GM23338 (cell line): ENCODE results near the gene TNS1. TPM values are rescaled to one million over a fixed set of nuclear protein-coding genes. Genes with fewer than 3 reads are reported as not detected.

ENCODE experiments used
- ATAC-seq: fragments of 200-7000 bp; cut with Tn5 transposase; 3 replicates; pipeline ENCODE4 v1.9.1; 2020
- DNase-seq: peaks from one replicate; pipeline ENCODE4 v3.0.0-alpha.2; 2015; ENCODE audit warnings: low spot score
- H2AFZ ChIP-seq: fragments of 200-600 bp; sonication (generic); 2 replicates; pipeline ENCODE4 v1.8.0; 2016; ENCODE audit warnings: antibody characterized with exemption, mild to moderate bottlenecking, moderate library complexity
- H3F3A ChIP-seq: fragments of 200-600 bp; sonication (generic); replicated peaks from 2 replicates; pipeline ENCODE4 v1.8.0; 2017; ENCODE audit warnings: antibody characterized with exemption, mixed run types, low read depth
- H3K27ac ChIP-seq: fragments of 200-600 bp; sonication (generic); 2 replicates; pipeline ENCODE4 v1.6.1; 2016; ENCODE audit warnings: low read depth
- H3K27me3 ChIP-seq: fragments of 200-600 bp; sonication (generic); 2 replicates; pipeline ENCODE4 v1.8.0; 2016; ENCODE audit warnings: mild to moderate bottlenecking, mixed run types, moderate library complexity; ENCODE audit not compliant: insufficient read depth
- H3K36me3 ChIP-seq: fragments of 200-600 bp; sonication (generic); 2 replicates; pipeline ENCODE4 v1.8.0; 2016; ENCODE audit warnings: mild to moderate bottlenecking; ENCODE audit not compliant: insufficient read depth
- H3K4me1 ChIP-seq: fragments of 200-600 bp; sonication (generic); 2 replicates; pipeline ENCODE4 v1.8.0; 2016; ENCODE audit warnings: mild to moderate bottlenecking, moderate library complexity; ENCODE audit not compliant: insufficient read depth
- H3K4me2 ChIP-seq: fragments of 200-600 bp; sonication (generic); 2 replicates; pipeline ENCODE4 v1.7.1; 2017; ENCODE audit warnings: mixed run types
- H3K4me3 ChIP-seq: fragments of 200-600 bp; sonication (generic); 2 replicates; pipeline ENCODE4 v1.6.1; 2016; ENCODE audit warnings: mixed run types
- H3K79me2 ChIP-seq: fragments of 200-600 bp; sonication (generic); replicated peaks from 2 replicates; pipeline ENCODE4 v1.8.0; 2017; ENCODE audit warnings: mild to moderate bottlenecking; ENCODE audit not compliant: insufficient read depth
- H3K9me2 ChIP-seq: fragments of 200-600 bp; sonication (generic); 2 replicates; pipeline ENCODE4 v1.8.0; 2017; ENCODE audit not compliant: insufficient read depth
- H4K20me1 ChIP-seq: fragments of 200-600 bp; sonication (generic); replicated peaks from 2 replicates; pipeline ENCODE4 v1.8.0; 2017; ENCODE audit warnings: mild to moderate bottlenecking; ENCODE audit not compliant: insufficient read depth
- H3K27ac Mint-ChIP-seq: 2 replicates; pipeline ENCODE4 v1.8.0; 2020; ENCODE audit warnings: inconsistent platforms, mild to moderate bottlenecking, moderate library complexity, mixed read lengths
- H3K27me3 Mint-ChIP-seq: 3 replicates; pipeline ENCODE4 v1.8.0; 2022; ENCODE audit warnings: low read depth, mild to moderate bottlenecking, moderate library complexity, mixed read lengths, inconsistent platforms; ENCODE audit not compliant: insufficient read depth, poor library complexity
- H3K36me3 Mint-ChIP-seq: 3 replicates; pipeline ENCODE4 v1.8.0; 2021; ENCODE audit warnings: low read depth, mild to moderate bottlenecking, inconsistent platforms, moderate library complexity, mixed read lengths
- H3K4me1 Mint-ChIP-seq: 3 replicates; pipeline ENCODE4 v1.8.0; 2020; ENCODE audit warnings: mild to moderate bottlenecking, inconsistent platforms, mixed read lengths
- H3K4me3 Mint-ChIP-seq: 3 replicates; pipeline ENCODE4 v1.8.0; 2021; ENCODE audit warnings: moderate library complexity, mild to moderate bottlenecking, inconsistent platforms, mixed read lengths
- H3K9me3 Mint-ChIP-seq: 3 replicates; pipeline ENCODE4 v1.8.0; 2020; ENCODE audit warnings: moderate library complexity, mild to moderate bottlenecking, inconsistent platforms, mixed read lengths
- CTCF ChIP-seq, 2 experiments: fragments of 200-600 bp in 1 of 2; sonication (generic) in 1 of 2; conservative IDR thresholded peaks; 2 replicates each; pipeline versions ENCODE4 v1.5.1 to v1.6.1; 2016 to 2017; ENCODE audit warnings: antibody characterized with exemption in 2 of 2, low read depth in 2 of 2, mild to moderate bottlenecking in 2 of 2, moderate library complexity in 1 of 2
- EZH2 ChIP-seq: fragments of 200-600 bp; sonication (generic); IDR thresholded peaks from one replicate; pipeline ENCODE4 v1.8.0; 2017; ENCODE audit warnings: antibody characterized with exemption, mild to moderate bottlenecking, low read depth; ENCODE audit not compliant: unreplicated experiment
- JUNB ChIP-seq: IDR thresholded peaks from one replicate; pipeline ENCODE4 v1.6.1; 2016; ENCODE audit warnings: antibody characterized with exemption; ENCODE audit not compliant: unreplicated experiment
- NANOG ChIP-seq: IDR thresholded peaks from 2 replicates; pipeline ENCODE4 v1.6.1; 2016; ENCODE audit warnings: antibody characterized with exemption, borderline replicate concordance
- POLR2AphosphoS5 ChIP-seq: IDR thresholded peaks from 2 replicates; pipeline ENCODE4 v1.6.1; 2016; ENCODE audit warnings: antibody characterized with exemption, low read depth
- STAT1 ChIP-seq: IDR thresholded peaks from one replicate; pipeline ENCODE4 v1.6.1; 2016; ENCODE audit warnings: antibody characterized with exemption; ENCODE audit not compliant: unreplicated experiment
- ZNF331 ChIP-seq: fragments of 250-450 bp; sonication (Bioruptor Pico); IDR thresholded peaks from 2 replicates; pipeline ENCODE4 v1.5.0; 2020; ENCODE audit warnings: low read depth, mild to moderate bottlenecking, moderate library complexity
- ZNF462 ChIP-seq: fragments of 250-450 bp; sonication (Bioruptor Pico); IDR thresholded peaks from 2 replicates; pipeline ENCODE4 v1.5.0; 2020; ENCODE audit warnings: mild to moderate bottlenecking, moderate library complexity
- polyA plus RNA-seq: library from polyadenylated mRNA; unstranded; fragments of >200 nt; fragmentation: Nextera tagmentation; extraction: Ambion mirVana; gene quantifications from 2 replicates; pipeline ENCODE4 v1.2.1, GENCODE V29; 2016
- total RNA-seq: library from RNA; depleted of rRNA; stranded (reverse); fragments of >200 nt; shearing (Covaris generic); gene quantifications from 2 replicates; pipeline ENCODE4 v1.2.3, GENCODE V29; 2014

Gene TNS1
- total and polyA plus RNA-seq, 2 experiments from 2014 or later = 2.0 to 7.4 TPM

GRCh38 chr2:217868265-217868892, 134.4 kb downstream of the TNS1 start (continued):
- no peak for TF ChIP-seq ZNF462
- TF ChIP-seq STAT1 = no peak
- no peak for TF ChIP-seq ZNF331

- ATAC-seq = peak; percentile 31; the same call in 2 of the 3 replicates
- H3K27me3 ChIP-seq = no peaks in the 10 kb centered on the region
- no peak for TF ChIP-seq JUNB
- TF ChIP-seq CTCF (conservative IDR thresholded peaks at IDR 0.05; ENCODE audit: low read depth in 2 of 2) = no peak
- TF ChIP-seq EZH2 = no peak
- TF ChIP-seq ZNF331 = no peak
- no peak for TF ChIP-seq ZNF462
- no peak for TF ChIP-seq POLR2AphosphoS5
- no peak for TF ChIP-seq NANOG
Measured at GRCh38 chr2:217866457-217866856, 136.3 kb downstream of the TNS1 start.

More at GRCh38 chr2:217866457-217866856, 136.3 kb downstream of the TNS1 start:
- H3K79me2 ChIP-seq = no peaks in the 10 kb centered on the region
- H3K4me1 ChIP-seq = peaks cover 8% of the 10 kb centered on the region; the same call in 1 of the 2 replicates
- H2AFZ ChIP-seq = no peak overlapping the region
- no peaks in the 10 kb centered on the region for H4K20me1 ChIP-seq
- H3K4me2 ChIP-seq = no peak overlapping the region
- peaks cover 20% of the 10 kb centered on the region for H3K4me1 Mint-ChIP-seq
- no peak overlapping the region for H3K27ac Mint-ChIP-seq
- no peak for DNase-seq
- no peaks in the 10 kb centered on the region for H3K36me3 ChIP-seq
- no peaks in the 10 kb centered on the region for H3K36me3 Mint-ChIP-seq
- no peaks in the 10 kb centered on the region for H3K9me3 Mint-ChIP-seq
- H3K27me3 Mint-ChIP-seq = peaks cover 4% of the 10 kb centered on the region
- H3K27ac ChIP-seq = no peak overlapping the region
- H3K9me2 ChIP-seq = no peaks in the 10 kb centered on the region
- H3K4me3 ChIP-seq = no peak overlapping the region
- H3F3A ChIP-seq = no peaks in the 10 kb centered on the region
- no peak overlapping the region for H3K4me3 Mint-ChIP-seq
